GM23338 (cell line): ENCODE measurements around the gene DENND4B. TPM values are rescaled to one million over a fixed set of nuclear protein-coding genes. Genes with fewer than 3 reads are reported as not detected.
"Not testable (repeated sequence)": the region's sequence is repeated elsewhere in the genome, so short reads cannot be mapped to it uniquely, and the experiment has no call there.

Source experiments
- ATAC-seq: fragments of 200-7000 bp; cut with Tn5 transposase; 3 replicates; pipeline ENCODE4 v1.9.1; 2020
- DNase-seq: peaks from one replicate; pipeline ENCODE4 v3.0.0-alpha.2; 2015; ENCODE audit warnings: low spot score
- H2AFZ ChIP-seq: fragments of 200-600 bp; sonication (generic); 2 replicates; pipeline ENCODE4 v1.8.0; 2016; ENCODE audit warnings: antibody characterized with exemption, mild to moderate bottlenecking, moderate library complexity
- H3F3A ChIP-seq: fragments of 200-600 bp; sonication (generic); replicated peaks from 2 replicates; pipeline ENCODE4 v1.8.0; 2017; ENCODE audit warnings: antibody characterized with exemption, mixed run types, low read depth
- H3K27ac ChIP-seq: fragments of 200-600 bp; sonication (generic); 2 replicates; pipeline ENCODE4 v1.6.1; 2016; ENCODE audit warnings: low read depth
- H3K27me3 ChIP-seq: fragments of 200-600 bp; sonication (generic); 2 replicates; pipeline ENCODE4 v1.8.0; 2016; ENCODE audit warnings: mild to moderate bottlenecking, mixed run types, moderate library complexity; ENCODE audit not compliant: insufficient read depth
- H3K36me3 ChIP-seq: fragments of 200-600 bp; sonication (generic); 2 replicates; pipeline ENCODE4 v1.8.0; 2016; ENCODE audit warnings: mild to moderate bottlenecking; ENCODE audit not compliant: insufficient read depth
- H3K4me1 ChIP-seq: fragments of 200-600 bp; sonication (generic); 2 replicates; pipeline ENCODE4 v1.8.0; 2016; ENCODE audit warnings: mild to moderate bottlenecking, moderate library complexity; ENCODE audit not compliant: insufficient read depth
- H3K4me2 ChIP-seq: fragments of 200-600 bp; sonication (generic); 2 replicates; pipeline ENCODE4 v1.7.1; 2017; ENCODE audit warnings: mixed run types
- H3K4me3 ChIP-seq: fragments of 200-600 bp; sonication (generic); 2 replicates; pipeline ENCODE4 v1.6.1; 2016; ENCODE audit warnings: mixed run types
- H3K79me2 ChIP-seq: fragments of 200-600 bp; sonication (generic); replicated peaks from 2 replicates; pipeline ENCODE4 v1.8.0; 2017; ENCODE audit warnings: mild to moderate bottlenecking; ENCODE audit not compliant: insufficient read depth
- H3K9me2 ChIP-seq: fragments of 200-600 bp; sonication (generic); 2 replicates; pipeline ENCODE4 v1.8.0; 2017; ENCODE audit not compliant: insufficient read depth
- H4K20me1 ChIP-seq: fragments of 200-600 bp; sonication (generic); replicated peaks from 2 replicates; pipeline ENCODE4 v1.8.0; 2017; ENCODE audit warnings: mild to moderate bottlenecking; ENCODE audit not compliant: insufficient read depth
- H3K27ac Mint-ChIP-seq: 2 replicates; pipeline ENCODE4 v1.8.0; 2020; ENCODE audit warnings: inconsistent platforms, mild to moderate bottlenecking, moderate library complexity, mixed read lengths
- H3K27me3 Mint-ChIP-seq: 3 replicates; pipeline ENCODE4 v1.8.0; 2022; ENCODE audit warnings: low read depth, mild to moderate bottlenecking, moderate library complexity, mixed read lengths, inconsistent platforms; ENCODE audit not compliant: insufficient read depth, poor library complexity
- H3K36me3 Mint-ChIP-seq: 3 replicates; pipeline ENCODE4 v1.8.0; 2021; ENCODE audit warnings: low read depth, mild to moderate bottlenecking, inconsistent platforms, moderate library complexity, mixed read lengths
- H3K4me1 Mint-ChIP-seq: 3 replicates; pipeline ENCODE4 v1.8.0; 2020; ENCODE audit warnings: mild to moderate bottlenecking, inconsistent platforms, mixed read lengths
- H3K4me3 Mint-ChIP-seq: 3 replicates; pipeline ENCODE4 v1.8.0; 2021; ENCODE audit warnings: moderate library complexity, mild to moderate bottlenecking, inconsistent platforms, mixed read lengths
- H3K9me3 Mint-ChIP-seq: 3 replicates; pipeline ENCODE4 v1.8.0; 2020; ENCODE audit warnings: moderate library complexity, mild to moderate bottlenecking, inconsistent platforms, mixed read lengths
- EZH2 ChIP-seq: fragments of 200-600 bp; sonication (generic); IDR thresholded peaks from one replicate; pipeline ENCODE4 v1.8.0; 2017; ENCODE audit warnings: antibody characterized with exemption, mild to moderate bottlenecking, low read depth; ENCODE audit not compliant: unreplicated experiment
- NANOG ChIP-seq: IDR thresholded peaks from 2 replicates; pipeline ENCODE4 v1.6.1; 2016; ENCODE audit warnings: antibody characterized with exemption, borderline replicate concordance
- POLR2AphosphoS5 ChIP-seq: IDR thresholded peaks from 2 replicates; pipeline ENCODE4 v1.6.1; 2016; ENCODE audit warnings: antibody characterized with exemption, low read depth
- STAT1 ChIP-seq: IDR thresholded peaks from one replicate; pipeline ENCODE4 v1.6.1; 2016; ENCODE audit warnings: antibody characterized with exemption; ENCODE audit not compliant: unreplicated experiment
- ZNF331 ChIP-seq: fragments of 250-450 bp; sonication (Bioruptor Pico); IDR thresholded peaks from 2 replicates; pipeline ENCODE4 v1.5.0; 2020; ENCODE audit warnings: low read depth, mild to moderate bottlenecking, moderate library complexity
- polyA plus RNA-seq: library from polyadenylated mRNA; unstranded; fragments of >200 nt; fragmentation: Nextera tagmentation; extraction: Ambion mirVana; gene quantifications from 2 replicates; pipeline ENCODE4 v1.2.1, GENCODE V29; 2016
- total RNA-seq: library from RNA; depleted of rRNA; stranded (reverse); fragments of >200 nt; shearing (Covaris generic); gene quantifications from 2 replicates; pipeline ENCODE4 v1.2.3, GENCODE V29; 2014
- TF ChIP-seq, protein P1 (sequence below): IDR thresholded peaks from 2 replicates; pipeline ENCODE4 v1.6.1; 2016; ENCODE audit warnings: antibody characterized with exemption
- TF ChIP-seq, protein P2 (sequence below), 2 experiments: fragments of 200-600 bp in 1 of 2; sonication (generic) in 1 of 2; conservative IDR thresholded peaks; 2 replicates each; pipeline versions ENCODE4 v1.5.1 to v1.6.1; 2016 to 2017; ENCODE audit warnings: antibody characterized with exemption in 2 of 2, low read depth in 2 of 2, mild to moderate bottlenecking in 2 of 2, moderate library complexity in 1 of 2

DENND4B gene
- total and polyA plus RNA-seq, 2 experiments from 2014 or later, result 29.4 to 57.0 TPM

GRCh38 chr1:153985341-153985912 is 38.9 kb upstream of the DENND4B start:
- H3F3A ChIP-seq, result peaks cover 4% of the 10 kb centered on the region; the same call in 1 of the 2 replicates
- peaks cover 37% of the 10 kb centered on the region for H3K36me3 Mint-ChIP-seq
- H3K27ac ChIP-seq, result peak overlapping the region; percentile 73; the same call in 1 of the 2 replicates
- no peaks in the 10 kb centered on the region for H3K9me3 Mint-ChIP-seq
- peak overlapping the region; percentile 50; the same call in 1 of the 2 replicates for H2AFZ ChIP-seq
- peak overlapping the region; percentile 80 for H3K4me3 ChIP-seq
- H3K4me1 ChIP-seq, result peaks cover 6% of the 10 kb centered on the region
- TF ChIP-seq, protein P1, sequence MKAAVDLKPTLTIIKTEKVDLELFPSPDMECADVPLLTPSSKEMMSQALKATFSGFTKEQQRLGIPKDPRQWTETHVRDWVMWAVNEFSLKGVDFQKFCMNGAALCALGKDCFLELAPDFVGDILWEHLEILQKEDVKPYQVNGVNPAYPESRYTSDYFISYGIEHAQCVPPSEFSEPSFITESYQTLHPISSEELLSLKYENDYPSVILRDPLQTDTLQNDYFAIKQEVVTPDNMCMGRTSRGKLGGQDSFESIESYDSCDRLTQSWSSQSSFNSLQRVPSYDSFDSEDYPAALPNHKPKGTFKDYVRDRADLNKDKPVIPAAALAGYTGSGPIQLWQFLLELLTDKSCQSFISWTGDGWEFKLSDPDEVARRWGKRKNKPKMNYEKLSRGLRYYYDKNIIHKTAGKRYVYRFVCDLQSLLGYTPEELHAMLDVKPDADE, result no peak
- TF ChIP-seq EZH2 (no peak), POLR2AphosphoS5 (peak; percentile 53), STAT1 (no peak)
- H3K27ac Mint-ChIP-seq, result peak overlapping the region; percentile 92
- peaks cover 15% of the 10 kb centered on the region for H3K27me3 Mint-ChIP-seq
- no peaks in the 10 kb centered on the region for H3K27me3 ChIP-seq
- peaks cover 19% of the 10 kb centered on the region for H3K4me1 Mint-ChIP-seq
- H3K4me3 Mint-ChIP-seq, result peak overlapping the region; percentile 92
- DNase-seq (peak; percentile 56), ATAC-seq (peak; percentile 24)
- H3K79me2 ChIP-seq, result peaks cover 18% of the 10 kb centered on the region; the same call in 1 of the 2 replicates
- H3K9me2 ChIP-seq, result no peaks in the 10 kb centered on the region
- H3K36me3 ChIP-seq, result peaks cover 10% of the 10 kb centered on the region
- H4K20me1 ChIP-seq, result peaks cover 5% of the 10 kb centered on the region; the same call in 1 of the 2 replicates
- peak overlapping the region; percentile 85 for H3K4me2 ChIP-seq

DNA sequence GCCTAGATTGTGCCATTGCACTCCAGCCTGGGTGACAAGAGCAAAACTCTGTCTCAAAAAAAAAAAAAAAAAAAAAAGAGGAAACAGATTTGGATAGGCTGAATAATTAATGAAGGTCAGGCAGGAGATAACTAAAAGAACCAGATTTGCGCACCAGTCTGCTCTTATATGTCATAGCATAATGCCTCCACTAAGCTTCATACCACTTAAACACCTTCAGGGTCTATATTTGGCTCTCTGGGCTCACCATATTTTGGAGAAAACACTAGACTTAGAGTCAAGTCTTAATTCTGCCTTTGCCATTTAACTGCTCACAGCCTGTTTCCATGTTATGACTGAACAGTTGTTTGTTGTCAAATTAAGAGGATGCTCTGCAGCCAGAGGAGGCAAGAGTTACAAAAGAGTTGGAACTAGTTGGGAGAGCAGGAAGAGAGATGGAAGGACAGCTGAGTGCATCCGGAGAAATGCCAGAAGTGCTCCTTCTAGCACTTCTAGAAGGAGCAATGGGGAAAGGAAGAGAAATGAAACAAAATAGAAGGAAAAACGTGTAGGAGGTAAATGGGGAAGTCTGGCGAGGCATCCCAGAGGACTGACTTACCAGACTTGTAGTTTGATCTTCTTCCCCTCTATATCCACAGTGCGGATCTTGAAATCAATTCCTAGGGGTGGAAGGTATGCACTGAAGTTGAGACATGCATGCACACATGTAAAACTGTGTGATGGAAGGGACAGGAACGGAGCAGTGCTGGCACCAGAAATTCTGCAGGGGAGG is 37.8 kb upstream of the DENND4B start:
- Histone ChIP-seq H3K36me3 (peaks cover 11% of the 10 kb centered on the region), H3K4me2 (peak overlapping the region; percentile 85), H2AFZ (no peak overlapping the region), H3K9me2 (no peaks in the 10 kb centered on the region), H3K4me1 (peaks cover 6% of the 10 kb centered on the region), H3K4me3 (peak overlapping the region; percentile 80), H3K27ac (no peak overlapping the region), H4K20me1 (peaks cover 5% of the 10 kb centered on the region; the same call in 1 of the 2 replicates), H3K27me3 (no peaks in the 10 kb centered on the region), H3F3A (peaks cover 5% of the 10 kb centered on the region; the same call in 1 of the 2 replicates), H3K79me2 (peaks cover 18% of the 10 kb centered on the region; the same call in 1 of the 2 replicates)
- Mint-ChIP-seq H3K36me3 (peaks cover 41% of the 10 kb centered on the region), H3K4me1 (peaks cover 17% of the 10 kb centered on the region), H3K4me3 (peak overlapping the region; percentile 92), H3K27ac (no peak overlapping the region; the same call in 1 of the 2 replicates), H3K9me3 (no peaks in the 10 kb centered on the region), H3K27me3 (peaks cover 13% of the 10 kb centered on the region)
- DNase-seq (no peak), ATAC-seq (no peak)
- TF ChIP-seq, protein P2, sequence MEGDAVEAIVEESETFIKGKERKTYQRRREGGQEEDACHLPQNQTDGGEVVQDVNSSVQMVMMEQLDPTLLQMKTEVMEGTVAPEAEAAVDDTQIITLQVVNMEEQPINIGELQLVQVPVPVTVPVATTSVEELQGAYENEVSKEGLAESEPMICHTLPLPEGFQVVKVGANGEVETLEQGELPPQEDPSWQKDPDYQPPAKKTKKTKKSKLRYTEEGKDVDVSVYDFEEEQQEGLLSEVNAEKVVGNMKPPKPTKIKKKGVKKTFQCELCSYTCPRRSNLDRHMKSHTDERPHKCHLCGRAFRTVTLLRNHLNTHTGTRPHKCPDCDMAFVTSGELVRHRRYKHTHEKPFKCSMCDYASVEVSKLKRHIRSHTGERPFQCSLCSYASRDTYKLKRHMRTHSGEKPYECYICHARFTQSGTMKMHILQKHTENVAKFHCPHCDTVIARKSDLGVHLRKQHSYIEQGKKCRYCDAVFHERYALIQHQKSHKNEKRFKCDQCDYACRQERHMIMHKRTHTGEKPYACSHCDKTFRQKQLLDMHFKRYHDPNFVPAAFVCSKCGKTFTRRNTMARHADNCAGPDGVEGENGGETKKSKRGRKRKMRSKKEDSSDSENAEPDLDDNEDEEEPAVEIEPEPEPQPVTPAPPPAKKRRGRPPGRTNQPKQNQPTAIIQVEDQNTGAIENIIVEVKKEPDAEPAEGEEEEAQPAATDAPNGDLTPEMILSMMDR (conservative IDR thresholded peaks at IDR 0.05; ENCODE audit: low read depth in 2 of 2), result no peak
- TF ChIP-seq NANOG, result no peak
- TF ChIP-seq ZNF331 (CRISPR knock-in tag), result no peak

GRCh38 chr1:153981735-153982134 is 35.2 kb upstream of the DENND4B start:
- H3K27me3 ChIP-seq, H3K4me3 Mint-ChIP-seq, ATAC-seq, H3K4me1 ChIP-seq, DNase-seq, H3K9me3 Mint-ChIP-seq, H4K20me1 ChIP-seq, H3K27ac Mint-ChIP-seq, H3K27ac ChIP-seq, H3K4me3 ChIP-seq, H3K9me2 ChIP-seq, H3K4me2 ChIP-seq, H2AFZ ChIP-seq: not testable (repeated sequence)
- Mint-ChIP-seq H3K27me3 (peaks cover 21% of the 10 kb centered on the region), H3K36me3 (peaks cover 57% of the 10 kb centered on the region), H3K4me1 (peaks cover 23% of the 10 kb centered on the region)
- Histone ChIP-seq H3K36me3 (peaks cover 15% of the 10 kb centered on the region), H3F3A (peaks cover 18% of the 10 kb centered on the region; the same call in 1 of the 2 replicates), H3K79me2 (peaks cover 22% of the 10 kb centered on the region)

DNA sequence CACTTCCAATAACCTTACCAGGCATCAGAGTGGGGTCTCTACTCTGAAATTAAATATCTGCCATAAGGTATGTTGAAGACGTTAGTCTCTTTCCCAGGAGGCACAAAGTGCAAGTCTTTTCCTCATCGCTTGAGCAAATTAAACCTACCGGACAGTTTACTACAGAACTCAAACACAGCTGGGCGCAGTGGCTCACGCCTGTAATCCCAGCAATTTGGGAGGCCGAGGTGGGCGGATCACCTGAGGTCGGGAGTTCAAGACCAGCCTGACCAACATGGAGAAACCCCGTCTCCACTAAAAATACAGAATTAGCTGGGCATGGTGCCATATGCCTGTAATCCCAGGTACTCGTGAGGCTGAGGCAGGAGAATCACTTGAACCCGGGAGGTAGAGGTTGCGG is 32.6 kb upstream of the DENND4B start:
- peaks cover 72% of the 10 kb centered on the region for H3K36me3 Mint-ChIP-seq
- not testable (repeated sequence) for H4K20me1 ChIP-seq, H3K4me2 ChIP-seq, H3K27me3 ChIP-seq, H3K4me3 ChIP-seq, ATAC-seq, H2AFZ ChIP-seq, H3K4me1 ChIP-seq, DNase-seq, H3K27ac Mint-ChIP-seq, H3K9me3 Mint-ChIP-seq, H3K9me2 ChIP-seq
- H3K27me3 Mint-ChIP-seq, result peaks cover 12% of the 10 kb centered on the region
- H3K4me3 Mint-ChIP-seq, result peak overlapping the region; percentile 97; the same call in 2 of the 3 replicates
- Histone ChIP-seq H3K36me3 (peaks cover 29% of the 10 kb centered on the region), H3K79me2 (peaks cover 19% of the 10 kb centered on the region), H3F3A (peaks cover 32% of the 10 kb centered on the region), H3K27ac (0 out of 2 replicates have a peak overlapping the region, but pooled peaks have one; percentile 4)
- peaks cover 20% of the 10 kb centered on the region for H3K4me1 Mint-ChIP-seq
